Bronchial epithelial cell (primary cell): ENCODE data around the gene LRP1B. TPM values are rescaled to one million over a fixed set of nuclear protein-coding genes. Genes with fewer than 3 reads are reported as not detected.

Experiments used
- DNase-seq: peaks from one replicate; pipeline ENCODE4 v3.0.0-alpha.2; 2010; ENCODE audit warnings: low read depth
- FAIRE-seq: peaks from 2 replicates; lab custom pipeline; 2011; peaks lifted over from hg19 to GRCh38; lab: Jason Lieb, UNC
- H3K27me3 ChIP-seq: 2 replicates; pipeline ENCODE4 v1.5.1; 2011; ENCODE audit warnings: low read length; ENCODE audit not compliant: control insufficient read depth, insufficient read depth
- H3K36me3 ChIP-seq: 2 replicates; pipeline ENCODE4 v1.5.1; 2011; ENCODE audit warnings: low read length; ENCODE audit not compliant: control insufficient read depth, insufficient read depth
- H3K4me3 ChIP-seq: 2 replicates; pipeline ENCODE4 v1.5.1; 2011; ENCODE audit warnings: mild to moderate bottlenecking, low read depth, low read length, control low read depth
- total RNA-seq: library from RNA; depleted of rRNA; stranded (reverse); fragments of >200 nt; gene quantifications from 2 replicates; pipeline ENCODE4 v1.2.1, GENCODE V29; 2014
- TF ChIP-seq, protein P1 (sequence below): IDR thresholded peaks from 2 replicates; pipeline ENCODE4 v1.5.1; 2011; ENCODE audit warnings: mild to moderate bottlenecking, moderate library complexity, low read length, control low read depth, inconsistent platforms; ENCODE audit not compliant: insufficient read depth, severe bottlenecking

LRP1B gene
- total RNA-seq, 1 donor from 2014 or later: under 0.01 TPM

DNA sequence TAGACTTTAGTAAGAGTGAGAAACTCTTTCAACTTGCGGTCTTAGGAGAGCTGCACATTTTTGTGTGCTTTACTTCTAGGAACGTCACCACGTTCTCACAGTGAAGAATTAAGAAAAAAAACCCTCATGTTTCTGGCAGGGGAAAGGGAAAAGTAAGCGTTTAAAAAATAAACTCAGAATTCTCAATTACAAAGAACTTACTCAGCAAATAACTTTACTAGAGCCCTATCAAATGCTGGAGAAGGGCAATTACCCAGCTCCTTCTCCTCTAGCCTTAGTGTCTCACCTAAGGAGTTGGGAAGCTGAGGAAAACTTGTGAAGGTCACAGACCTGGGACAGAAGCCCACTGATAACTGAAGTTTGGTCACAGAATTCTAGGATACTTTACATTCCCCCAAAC, 1500.3 kb downstream of the LRP1B start:
- DNase-seq (no peak), FAIRE-seq (no peak)
- Histone ChIP-seq H3K27me3 (no peaks in the 10 kb centered on the region), H3K4me3 (no peak overlapping the region), H3K36me3 (no peaks in the 10 kb centered on the region)
- TF ChIP-seq, protein P1, sequence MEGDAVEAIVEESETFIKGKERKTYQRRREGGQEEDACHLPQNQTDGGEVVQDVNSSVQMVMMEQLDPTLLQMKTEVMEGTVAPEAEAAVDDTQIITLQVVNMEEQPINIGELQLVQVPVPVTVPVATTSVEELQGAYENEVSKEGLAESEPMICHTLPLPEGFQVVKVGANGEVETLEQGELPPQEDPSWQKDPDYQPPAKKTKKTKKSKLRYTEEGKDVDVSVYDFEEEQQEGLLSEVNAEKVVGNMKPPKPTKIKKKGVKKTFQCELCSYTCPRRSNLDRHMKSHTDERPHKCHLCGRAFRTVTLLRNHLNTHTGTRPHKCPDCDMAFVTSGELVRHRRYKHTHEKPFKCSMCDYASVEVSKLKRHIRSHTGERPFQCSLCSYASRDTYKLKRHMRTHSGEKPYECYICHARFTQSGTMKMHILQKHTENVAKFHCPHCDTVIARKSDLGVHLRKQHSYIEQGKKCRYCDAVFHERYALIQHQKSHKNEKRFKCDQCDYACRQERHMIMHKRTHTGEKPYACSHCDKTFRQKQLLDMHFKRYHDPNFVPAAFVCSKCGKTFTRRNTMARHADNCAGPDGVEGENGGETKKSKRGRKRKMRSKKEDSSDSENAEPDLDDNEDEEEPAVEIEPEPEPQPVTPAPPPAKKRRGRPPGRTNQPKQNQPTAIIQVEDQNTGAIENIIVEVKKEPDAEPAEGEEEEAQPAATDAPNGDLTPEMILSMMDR: no peak

GRCh38 chr2:140627885-140628284, 1502.9 kb downstream of the LRP1B start:
- no peak for FAIRE-seq
- H3K36me3 ChIP-seq: no peaks in the 10 kb centered on the region
- no peak for DNase-seq
- H3K4me3 ChIP-seq: no peak overlapping the region
- TF ChIP-seq, protein P1: no peak
- no peaks in the 10 kb centered on the region for H3K27me3 ChIP-seq

- FAIRE-seq (no peak), DNase-seq (no peak)
- Histone ChIP-seq H3K27me3 (no peaks in the 10 kb centered on the region), H3K36me3 (no peaks in the 10 kb centered on the region), H3K4me3 (no peak overlapping the region)
- TF ChIP-seq, protein P1: no peak
These were observed 1503.7 kb downstream of the LRP1B start for GRCh38 chr2:140627136-140627535.

- H3K4me3 ChIP-seq: no peak overlapping the region
- FAIRE-seq (no peak), DNase-seq (no peak)
- H3K36me3 ChIP-seq: no peaks in the 10 kb centered on the region
- TF ChIP-seq, protein P1: no peak
- no peaks in the 10 kb centered on the region for H3K27me3 ChIP-seq
These were observed 1506.6 kb downstream of the LRP1B start for GRCh38 chr2:140624200-140624599.

DNA sequence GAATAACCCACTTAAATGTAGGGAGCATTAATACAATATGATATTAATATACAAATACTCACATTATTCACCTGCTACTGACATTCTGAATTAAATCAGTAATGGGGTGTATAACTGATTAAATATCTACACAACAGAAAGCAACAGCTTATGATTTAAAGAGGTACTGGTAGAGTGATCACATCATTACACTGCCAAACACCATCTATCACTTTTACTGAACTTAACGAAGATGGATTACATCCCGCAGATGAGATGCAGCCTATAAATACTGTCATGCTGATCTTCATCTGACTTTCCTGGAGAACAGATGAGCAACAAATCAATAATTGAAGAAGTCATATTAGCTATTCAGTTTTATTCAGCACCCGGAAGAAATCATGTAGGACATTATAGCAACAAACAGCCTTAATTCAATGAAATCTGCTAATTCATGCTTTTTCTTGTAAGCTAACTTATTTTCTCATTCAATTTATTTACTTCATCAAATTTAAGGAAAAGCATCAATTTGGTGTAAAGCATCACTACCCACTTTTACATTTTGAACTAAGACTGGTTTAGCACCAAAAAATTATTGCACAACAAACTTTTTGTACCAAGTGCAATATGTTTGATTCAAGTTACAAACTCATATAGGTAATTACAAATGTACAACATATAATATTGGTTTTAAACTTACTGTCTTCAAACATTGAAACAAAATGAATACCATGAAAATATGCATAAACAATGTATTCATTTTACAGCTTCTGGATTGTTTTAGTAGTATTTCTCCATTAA, 1509.0 kb downstream of the LRP1B start:
- no peaks in the 10 kb centered on the region for H3K27me3 ChIP-seq
- TF ChIP-seq, protein P1: no peak
- DNase-seq: no peak
- H3K4me3 ChIP-seq: no peak overlapping the region
- H3K36me3 ChIP-seq: no peaks in the 10 kb centered on the region
- FAIRE-seq: no peak

GRCh38 chr2:140604788-140605187, 1526.0 kb downstream of the LRP1B start:
- no peak for FAIRE-seq
- H3K4me3 ChIP-seq: no peak overlapping the region
- TF ChIP-seq, protein P1: no peak

More at GRCh38 chr2:140604788-140605187, 1526.0 kb downstream of the LRP1B start:
- Histone ChIP-seq H3K36me3 (no peaks in the 10 kb centered on the region), H3K27me3 (no peaks in the 10 kb centered on the region)
- no peak for DNase-seq
